HL-60 (cell line): ENCODE results near the gene PPIL6.

Experiments used
- DNase-seq, 2 experiments: peaks; one replicate each; pipeline ENCODE4 v3.0.0-alpha.2; 2010 to 2020; ENCODE audit warnings: low read depth in 1 of 2, low spot score in 1 of 2
- H3K27ac ChIP-seq: fragments of 250-450 bp; sonication (Bioruptor Pico); replicated peaks from 2 replicates; pipeline ENCODE4 v1.5.1; 2020; ENCODE audit warnings: mild to moderate bottlenecking, moderate library complexity
- H3K27me3 ChIP-seq: fragments of 250-450 bp; sonication (Bioruptor Pico); 2 replicates; pipeline ENCODE4 v1.5.1; 2021; ENCODE audit warnings: mild to moderate bottlenecking, moderate library complexity; ENCODE audit not compliant: insufficient read depth, poor library complexity, severe bottlenecking
- H3K4me3 ChIP-seq: replicated peaks from 2 replicates; pipeline ENCODE4 v1.5.1; 2011; ENCODE audit warnings: mild to moderate bottlenecking, control low read depth, low read length; ENCODE audit not compliant: insufficient read depth
- CTCF ChIP-seq: IDR thresholded peaks from one replicate; pipeline ENCODE4 v1.5.1; 2011; ENCODE audit warnings: low read length, control low read depth, inconsistent platforms; ENCODE audit not compliant: insufficient read depth
- GABPA ChIP-seq: IDR thresholded peaks from 2 replicates; pipeline ENCODE4 v1.6.1; 2012; ENCODE audit warnings: low read depth
- POLR2AphosphoS5 ChIP-seq: IDR thresholded peaks from 2 replicates; pipeline ENCODE4 v1.6.1; 2012; ENCODE audit warnings: low read depth
- REST ChIP-seq: IDR thresholded peaks from 2 replicates; pipeline ENCODE4 v1.6.1; 2012; ENCODE audit warnings: low read depth; ENCODE audit not compliant: insufficient replicate concordance
- SPI1 ChIP-seq: IDR thresholded peaks from 2 replicates; pipeline ENCODE4 v1.6.1; 2012; ENCODE audit warnings: low read depth, mild to moderate bottlenecking, borderline replicate concordance

PPIL6 gene

GRCh38 chr6:109360281-109360680 lies 80.1 kb downstream of the PPIL6 start:
- Histone ChIP-seq H3K27ac (no peak overlapping the region), H3K27me3 (no peaks in the 10 kb centered on the region), H3K4me3 (no peak overlapping the region)
- DNase-seq, result no peak
- TF ChIP-seq POLR2AphosphoS5 (no peak), SPI1 (no peak), GABPA (no peak), CTCF (no peak), REST (no peak)

GRCh38 chr6:109359248-109359647 lies 81.2 kb downstream of the PPIL6 start:
- no peak overlapping the region for H3K27ac ChIP-seq
- H3K27me3 ChIP-seq, result no peaks in the 10 kb centered on the region
- no peak for DNase-seq
- TF ChIP-seq REST, result no peak
- no peak for TF ChIP-seq CTCF
- TF ChIP-seq POLR2AphosphoS5, result no peak
- no peak overlapping the region for H3K4me3 ChIP-seq

DNA sequence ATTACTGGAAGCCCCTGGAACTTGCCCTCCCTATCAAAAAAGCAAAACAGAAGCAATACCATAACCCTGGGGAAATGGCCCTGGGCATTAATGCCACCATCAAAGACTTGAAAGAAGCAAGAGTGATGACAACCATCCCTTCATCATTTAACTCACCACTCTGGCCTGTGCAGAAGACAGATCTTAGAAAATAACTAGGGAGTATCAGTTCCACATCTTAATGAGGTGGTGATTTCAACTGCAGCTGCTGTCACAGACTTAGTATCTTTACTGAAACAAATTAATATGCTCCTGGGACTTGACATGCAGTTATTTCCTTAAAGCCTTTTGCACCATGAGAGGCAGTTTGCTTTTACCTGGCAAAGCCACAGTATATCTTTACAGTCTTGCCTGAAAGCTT lies 82.2 kb downstream of the PPIL6 start:
- TF ChIP-seq SPI1, result no peak
- no peak for TF ChIP-seq GABPA
- no peak for TF ChIP-seq POLR2AphosphoS5
- TF ChIP-seq REST, result no peak
- no peak for TF ChIP-seq CTCF
- DNase-seq, result no peak
- H3K27me3 ChIP-seq, result no peaks in the 10 kb centered on the region

More for the DNA sequence above, 82.2 kb downstream of the PPIL6 start:
- H3K4me3 ChIP-seq, result no peak overlapping the region
- H3K27ac ChIP-seq, result no peak overlapping the region
